ENCODE measurements around the gene KLHL3.
"Not testable (repeated sequence)": the region's sequence is repeated elsewhere in the genome, so short reads cannot be mapped to it uniquely, and the experiment has no call there.

The KLHL3 gene

GRCh38 chr5:137735555-137736284, at the start of gene KLHL3:
Gene KLHL3, minus strand, starts transcription at chr5:137736089. Its CDS starts 443 bp downstream, at chr5:137735646.
- no peaks in the 10 kb centered on the region for H3K27me3 ChIP-seq (ENCODE audit: control insufficient read depth, insufficient read depth, low read length)
- no peaks in the 10 kb centered on the region for H3K9me3 ChIP-seq (ENCODE audit: control insufficient read depth, low read depth, low read length)
- no peaks in the 10 kb centered on the region for H3K36me3 ChIP-seq (ENCODE audit: control insufficient read depth, low read depth, low read length)
- H3K4me1 ChIP-seq (ENCODE audit: control insufficient read depth, low read depth, low read length) = peaks cover 16% of the 10 kb centered on the region
- peak within 1 kb of the TSS; percentile 90 for H3K9ac ChIP-seq (ENCODE audit: low read length)
- peak within 1 kb of the TSS; percentile 90 for H3K27ac ChIP-seq (ENCODE audit: low read length)
- H3K4me3 ChIP-seq (ENCODE audit: low read length) = peak within 1 kb of the TSS; percentile 96

GRCh38 chr5:137782984-137783536, 47.2 kb upstream of the KLHL3 start:
- Histone ChIP-seq H3K4me1 (ENCODE audit: control insufficient read depth, low read depth, low read length) (no peaks in the 10 kb centered on the region), H3K27me3 (ENCODE audit: control insufficient read depth, insufficient read depth, low read length) (no peaks in the 10 kb centered on the region), H3K9ac (ENCODE audit: low read length) (no peak overlapping the region), H3K27ac (ENCODE audit: low read length) (no peak overlapping the region), H3K9me3 (ENCODE audit: control insufficient read depth, low read depth, low read length) (no peaks in the 10 kb centered on the region), H3K4me3 (ENCODE audit: low read length) (no peak overlapping the region), H3K36me3 (ENCODE audit: control insufficient read depth, low read depth, low read length) (no peaks in the 10 kb centered on the region)

- no peak overlapping the region for H3K9ac ChIP-seq (ENCODE audit: low read length)
- no peak overlapping the region for H3K4me3 ChIP-seq (ENCODE audit: low read length)
- no peaks in the 10 kb centered on the region for H3K27me3 ChIP-seq (ENCODE audit: control insufficient read depth, insufficient read depth, low read length)
- no peaks in the 10 kb centered on the region for H3K4me1 ChIP-seq (ENCODE audit: control insufficient read depth, low read depth, low read length)
- no peaks in the 10 kb centered on the region for H3K36me3 ChIP-seq (ENCODE audit: control insufficient read depth, low read depth, low read length)
- H3K27ac ChIP-seq (ENCODE audit: low read length) = no peak overlapping the region
- H3K9me3 ChIP-seq (ENCODE audit: control insufficient read depth, low read depth, low read length) = no peaks in the 10 kb centered on the region
Measured at GRCh38 chr5:137782055-137782454, 46.2 kb upstream of the KLHL3 start.

- no peaks in the 10 kb centered on the region for H3K27me3 ChIP-seq (ENCODE audit: control insufficient read depth, insufficient read depth, low read length)
- H3K36me3 ChIP-seq (ENCODE audit: control insufficient read depth, low read depth, low read length) = no peaks in the 10 kb centered on the region
- no peak overlapping the region for H3K27ac ChIP-seq (ENCODE audit: low read length)
- no peak overlapping the region for H3K9ac ChIP-seq (ENCODE audit: low read length)
- H3K9me3 ChIP-seq (ENCODE audit: control insufficient read depth, low read depth, low read length) = no peaks in the 10 kb centered on the region
- H3K4me1 ChIP-seq (ENCODE audit: control insufficient read depth, low read depth, low read length) = no peaks in the 10 kb centered on the region
- no peak overlapping the region for H3K4me3 ChIP-seq (ENCODE audit: low read length)
Measured at GRCh38 chr5:137778772-137779564, 43.1 kb upstream of the KLHL3 start.

- H3K27me3 ChIP-seq (ENCODE audit: control insufficient read depth, insufficient read depth, low read length); H3K9ac ChIP-seq (ENCODE audit: low read length); H3K27ac ChIP-seq (ENCODE audit: low read length); H3K36me3 ChIP-seq (ENCODE audit: control insufficient read depth, low read depth, low read length); H3K4me3 ChIP-seq (ENCODE audit: low read length); H3K4me1 ChIP-seq (ENCODE audit: control insufficient read depth, low read depth, low read length): not testable (repeated sequence)
- peaks cover 18% of the 10 kb centered on the region for H3K9me3 ChIP-seq (ENCODE audit: control insufficient read depth, low read depth, low read length)
Measured at GRCh38 chr5:137767937-137768336, 32.0 kb upstream of the KLHL3 start.

GRCh38 chr5:137761566-137761965, 25.7 kb upstream of the KLHL3 start:
- no peak overlapping the region for H3K4me3 ChIP-seq (ENCODE audit: low read length)
- no peaks in the 10 kb centered on the region for H3K9me3 ChIP-seq (ENCODE audit: control insufficient read depth, low read depth, low read length)
- H3K27ac ChIP-seq (ENCODE audit: low read length) = no peak overlapping the region
- no peaks in the 10 kb centered on the region for H3K27me3 ChIP-seq (ENCODE audit: control insufficient read depth, insufficient read depth, low read length)
- H3K36me3 ChIP-seq (ENCODE audit: control insufficient read depth, low read depth, low read length) = no peaks in the 10 kb centered on the region
- no peak overlapping the region for H3K9ac ChIP-seq (ENCODE audit: low read length)
- H3K4me1 ChIP-seq (ENCODE audit: control insufficient read depth, low read depth, low read length) = no peaks in the 10 kb centered on the region

- H3K9ac ChIP-seq (ENCODE audit: low read length) = no peak overlapping the region
- no peaks in the 10 kb centered on the region for H3K9me3 ChIP-seq (ENCODE audit: control insufficient read depth, low read depth, low read length)
- no peaks in the 10 kb centered on the region for H3K36me3 ChIP-seq (ENCODE audit: control insufficient read depth, low read depth, low read length)
- no peak overlapping the region for H3K27ac ChIP-seq (ENCODE audit: low read length)
- no peak overlapping the region for H3K4me3 ChIP-seq (ENCODE audit: low read length)
- no peaks in the 10 kb centered on the region for H3K27me3 ChIP-seq (ENCODE audit: control insufficient read depth, insufficient read depth, low read length)
- no peaks in the 10 kb centered on the region for H3K4me1 ChIP-seq (ENCODE audit: control insufficient read depth, low read depth, low read length)
Measured at GRCh38 chr5:137760719-137761516, 25.0 kb upstream of the KLHL3 start.

GRCh38 chr5:137760294-137760693, 24.4 kb upstream of the KLHL3 start:
- Histone ChIP-seq H3K27ac (ENCODE audit: low read length) (no peak overlapping the region), H3K9ac (ENCODE audit: low read length) (no peak overlapping the region), H3K9me3 (ENCODE audit: control insufficient read depth, low read depth, low read length) (no peaks in the 10 kb centered on the region), H3K36me3 (ENCODE audit: control insufficient read depth, low read depth, low read length) (no peaks in the 10 kb centered on the region), H3K4me3 (ENCODE audit: low read length) (no peak overlapping the region), H3K4me1 (ENCODE audit: control insufficient read depth, low read depth, low read length) (no peaks in the 10 kb centered on the region), H3K27me3 (ENCODE audit: control insufficient read depth, insufficient read depth, low read length) (no peaks in the 10 kb centered on the region)

- no peak overlapping the region for H3K27ac ChIP-seq (ENCODE audit: low read length)
- no peak overlapping the region for H3K4me3 ChIP-seq (ENCODE audit: low read length)
- no peaks in the 10 kb centered on the region for H3K4me1 ChIP-seq (ENCODE audit: control insufficient read depth, low read depth, low read length)
- no peaks in the 10 kb centered on the region for H3K36me3 ChIP-seq (ENCODE audit: control insufficient read depth, low read depth, low read length)
- no peak overlapping the region for H3K9ac ChIP-seq (ENCODE audit: low read length)
- H3K27me3 ChIP-seq (ENCODE audit: control insufficient read depth, insufficient read depth, low read length) = no peaks in the 10 kb centered on the region
- no peaks in the 10 kb centered on the region for H3K9me3 ChIP-seq (ENCODE audit: control insufficient read depth, low read depth, low read length)
Measured at GRCh38 chr5:137758715-137759306, 22.9 kb upstream of the KLHL3 start.

GRCh38 chr5:137758121-137758520, 22.2 kb upstream of the KLHL3 start:
- H3K36me3 ChIP-seq (ENCODE audit: control insufficient read depth, low read depth, low read length) = no peaks in the 10 kb centered on the region
- no peaks in the 10 kb centered on the region for H3K4me1 ChIP-seq (ENCODE audit: control insufficient read depth, low read depth, low read length)
- H3K9me3 ChIP-seq (ENCODE audit: control insufficient read depth, low read depth, low read length) = no peaks in the 10 kb centered on the region
- H3K27me3 ChIP-seq (ENCODE audit: control insufficient read depth, insufficient read depth, low read length) = no peaks in the 10 kb centered on the region
- H3K9ac ChIP-seq (ENCODE audit: low read length) = no peak overlapping the region
- no peak overlapping the region for H3K27ac ChIP-seq (ENCODE audit: low read length)
- no peak overlapping the region for H3K4me3 ChIP-seq (ENCODE audit: low read length)

- H3K36me3 ChIP-seq (ENCODE audit: control insufficient read depth, low read depth, low read length) = no peaks in the 10 kb centered on the region
- H3K9me3 ChIP-seq (ENCODE audit: control insufficient read depth, low read depth, low read length) = no peaks in the 10 kb centered on the region
- H3K9ac ChIP-seq (ENCODE audit: low read length) = no peak overlapping the region
- no peaks in the 10 kb centered on the region for H3K27me3 ChIP-seq (ENCODE audit: control insufficient read depth, insufficient read depth, low read length)
- no peak overlapping the region for H3K4me3 ChIP-seq (ENCODE audit: low read length)
- no peaks in the 10 kb centered on the region for H3K4me1 ChIP-seq (ENCODE audit: control insufficient read depth, low read depth, low read length)
- H3K27ac ChIP-seq (ENCODE audit: low read length) = no peak overlapping the region
Measured at GRCh38 chr5:137757634-137758033, 21.7 kb upstream of the KLHL3 start.

Data from iPS-18a (cell line).